GM21786 (cell line): Measurements from ENCODE around the gene NAB1.
"Not testable (repeated sequence)": the region's sequence is repeated elsewhere in the genome, so short reads cannot be mapped to it uniquely, and the experiment has no call there.

Experiments
- ATAC-seq: cut with Tn5 transposase; IDR thresholded peaks from one replicate; pipeline ENCODE4 v1.9.1; 2021; ENCODE audit not compliant: unreplicated experiment

Gene NAB1

GRCh38 chr2:190708650-190709049, 59.8 kb downstream of the NAB1 start:
- not testable (repeated sequence) for ATAC-seq

- ATAC-seq = no peak
These were observed 62.2 kb downstream of the NAB1 start for GRCh38 chr2:190711069-190711468.

GRCh38 chr2:190713471-190713870, 64.6 kb downstream of the NAB1 start:
- ATAC-seq = no peak

- no peak for ATAC-seq
These were observed 66.1 kb downstream of the NAB1 start for GRCh38 chr2:190714958-190715357.

- ATAC-seq = no peak
These were observed 67.4 kb downstream of the NAB1 start for GRCh38 chr2:190716176-190716807.

GRCh38 chr2:190717306-190717705, 68.4 kb downstream of the NAB1 start:
- ATAC-seq = no peak

GRCh38 chr2:190717764-190718651, 69.1 kb downstream of the NAB1 start:
- no peak for ATAC-seq

- peak; percentile 69 for ATAC-seq
These were observed 70.0 kb downstream of the NAB1 start for GRCh38 chr2:190718652-190719526.

- ATAC-seq = no peak
These were observed 71.4 kb downstream of the NAB1 start for GRCh38 chr2:190720276-190720675.

- no peak for ATAC-seq
These were observed 71.8 kb downstream of the NAB1 start for GRCh38 chr2:190720691-190721090.

GRCh38 chr2:190722061-190722759, 73.3 kb downstream of the NAB1 start:
- peak; percentile 56 for ATAC-seq

GRCh38 chr2:190722835-190723234, 74.0 kb downstream of the NAB1 start:
- ATAC-seq = no peak

- no peak for ATAC-seq
These were observed 74.7 kb downstream of the NAB1 start for GRCh38 chr2:190723397-190724090.

GRCh38 chr2:190726255-190726654, 77.4 kb downstream of the NAB1 start:
- no peak for ATAC-seq

- ATAC-seq = no peak
These were observed 87.5 kb downstream of the NAB1 start for GRCh38 chr2:190736355-190736754.

- ATAC-seq = no peak
These were observed 91.6 kb downstream of the NAB1 start for GRCh38 chr2:190740449-190740848.
